GM19372 (cell line): ENCODE data around the gene COPS3.

ENCODE experiments used
- ATAC-seq: cut with Tn5 transposase; IDR thresholded peaks from one replicate; pipeline ENCODE4 v1.9.1; 2021; ENCODE audit warnings: mild to moderate bottlenecking, low read depth, moderate library complexity; ENCODE audit not compliant: unreplicated experiment

The COPS3 gene

GRCh38 chr17:17200311-17200710, 80.7 kb downstream of the COPS3 start:
- ATAC-seq: no peak

- ATAC-seq: no peak
These were observed 82.8 kb downstream of the COPS3 start for GRCh38 chr17:17198281-17198680.

- ATAC-seq: no peak
These were observed 84.3 kb downstream of the COPS3 start for GRCh38 chr17:17196776-17197175.
